UCSD-AML1 (cell line): ENCODE measurements around the gene GRID2.
A peak's percentile ranks its signal among the peaks of the same experiment; 100 is the strongest.

Source experiments
- DNase-seq: peaks from one replicate; lab custom pipeline; 2025; ENCODE audit not compliant: unreplicated experiment; lab: John Stamatoyannopoulos, UW

GRID2 gene

DNA sequence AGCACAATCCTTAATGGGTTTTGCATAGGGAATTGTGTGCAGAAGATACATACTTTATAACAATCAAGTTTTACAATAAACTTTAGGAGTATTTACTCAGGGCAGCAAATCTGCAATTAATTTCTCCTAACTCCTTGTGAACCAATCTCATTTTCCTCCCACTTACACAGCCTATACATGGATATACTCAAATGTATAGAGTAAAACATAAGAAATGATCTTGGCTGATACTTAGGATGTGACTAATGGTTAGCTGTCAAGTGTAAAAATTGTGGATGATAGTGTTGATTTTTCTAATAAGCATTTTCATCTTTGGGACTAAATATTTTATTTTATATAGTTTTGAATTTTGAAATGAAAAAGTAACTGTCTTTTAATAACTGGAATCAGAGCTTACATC is 759.6 kb downstream of the GRID2 start:
- no peak for DNase-seq

DNA sequence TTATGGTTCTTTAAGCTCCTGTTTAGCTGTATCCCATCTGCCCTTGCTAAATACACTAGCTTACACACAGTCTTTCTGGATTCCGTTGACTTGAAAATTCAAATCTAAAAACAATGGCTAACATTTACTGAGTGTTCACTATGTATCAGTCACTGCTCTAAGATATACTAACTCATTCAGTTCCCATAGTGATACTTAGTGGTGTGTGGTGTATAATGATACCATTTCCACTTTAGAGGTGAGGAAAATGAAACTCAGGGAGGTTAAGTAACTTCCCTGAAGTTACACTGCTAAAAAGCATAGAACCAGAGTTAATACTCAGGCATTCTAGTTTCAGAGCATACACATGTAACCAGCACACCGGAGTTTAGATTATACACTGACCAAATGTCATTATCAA is 762.0 kb downstream of the GRID2 start:
- DNase-seq = no peak

DNA sequence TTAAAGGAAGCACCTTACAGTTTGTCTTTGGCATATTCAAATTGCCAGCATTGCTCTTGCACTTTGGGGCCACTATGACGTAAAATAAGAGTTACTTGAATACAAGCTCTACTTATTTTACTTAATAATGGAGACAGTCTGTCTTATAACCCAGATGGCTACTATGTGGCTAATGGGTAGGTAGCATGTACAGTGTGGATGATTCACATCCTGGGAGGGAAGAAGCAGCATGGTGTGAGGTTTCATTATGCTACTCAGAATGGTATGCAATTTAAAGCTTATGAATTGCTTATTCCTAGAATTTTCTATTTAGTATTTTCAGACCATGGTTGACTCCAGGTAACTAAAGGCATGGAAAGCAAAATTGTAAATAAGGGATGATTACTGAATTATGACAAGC is 763.0 kb downstream of the GRID2 start:
- no peak for DNase-seq

DNA sequence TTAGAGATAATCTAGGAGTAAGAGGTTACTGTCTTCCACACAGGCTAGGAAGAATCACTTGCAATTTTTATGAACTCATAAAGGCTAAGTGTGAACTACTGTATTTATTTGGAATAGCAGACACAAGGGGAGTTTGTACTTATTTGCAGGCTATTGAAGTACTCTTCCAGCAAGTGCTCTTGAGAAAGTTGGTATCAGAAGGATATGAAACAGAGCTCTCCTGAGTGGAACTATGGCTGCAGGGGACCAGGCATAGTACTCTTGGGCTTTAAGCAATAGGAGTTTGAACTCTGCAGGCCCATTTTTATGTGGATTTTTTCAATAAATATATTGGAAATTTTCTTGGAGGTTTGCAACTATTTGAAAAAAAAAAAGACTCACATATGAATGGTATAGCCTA is 768.5 kb downstream of the GRID2 start:
- no peak for DNase-seq

DNA sequence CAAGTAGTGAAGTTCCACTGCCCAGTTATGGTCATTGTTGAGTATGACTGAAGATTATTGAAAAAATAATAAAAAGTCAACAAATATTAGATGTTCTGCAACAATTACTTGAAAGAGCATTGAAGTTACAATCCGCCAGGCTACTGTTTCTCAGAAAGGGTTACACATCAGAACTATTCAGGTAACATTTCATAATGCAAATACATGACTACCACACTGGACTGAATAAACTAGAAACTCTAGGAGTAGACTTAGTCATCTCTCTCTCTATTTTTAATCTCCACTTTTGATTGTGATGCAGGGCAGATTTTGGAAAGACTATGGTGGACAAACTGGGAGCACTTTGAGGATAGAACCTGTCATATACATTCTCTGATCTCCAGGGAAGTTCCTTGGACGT is 776.5 kb downstream of the GRID2 start:
- DNase-seq = no peak

DNA sequence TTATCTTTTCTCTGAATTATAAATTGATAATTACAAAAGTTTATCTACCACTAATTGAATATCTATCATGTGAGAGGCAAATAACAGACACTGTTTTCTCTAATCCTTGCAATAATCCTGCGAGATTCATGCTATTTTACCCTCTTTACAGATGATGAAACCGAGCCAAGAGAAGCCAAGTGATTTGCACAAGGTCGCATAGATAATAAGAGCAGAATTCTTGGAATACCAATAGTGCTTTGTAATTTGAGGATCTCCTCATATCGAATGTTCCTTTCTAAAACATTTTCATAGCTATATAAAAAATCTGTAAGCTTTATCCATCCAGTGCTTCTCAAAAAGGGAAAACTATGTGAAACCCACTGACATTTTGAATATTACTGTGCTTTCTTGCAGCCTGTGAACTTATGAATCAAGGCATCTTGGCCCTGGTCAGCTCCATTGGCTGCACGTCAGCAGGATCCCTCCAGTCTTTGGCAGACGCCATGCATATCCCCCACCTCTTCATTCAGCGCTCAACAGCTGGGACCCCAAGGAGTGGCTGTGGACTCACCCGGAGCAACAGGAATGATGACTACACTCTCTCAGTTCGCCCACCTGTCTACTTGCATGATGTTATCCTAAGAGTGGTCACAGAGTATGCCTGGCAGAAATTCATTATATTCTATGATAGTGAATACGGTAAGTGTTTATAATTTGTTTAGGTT is 781.0 kb downstream of the GRID2 start:
- no peak for DNase-seq

DNA sequence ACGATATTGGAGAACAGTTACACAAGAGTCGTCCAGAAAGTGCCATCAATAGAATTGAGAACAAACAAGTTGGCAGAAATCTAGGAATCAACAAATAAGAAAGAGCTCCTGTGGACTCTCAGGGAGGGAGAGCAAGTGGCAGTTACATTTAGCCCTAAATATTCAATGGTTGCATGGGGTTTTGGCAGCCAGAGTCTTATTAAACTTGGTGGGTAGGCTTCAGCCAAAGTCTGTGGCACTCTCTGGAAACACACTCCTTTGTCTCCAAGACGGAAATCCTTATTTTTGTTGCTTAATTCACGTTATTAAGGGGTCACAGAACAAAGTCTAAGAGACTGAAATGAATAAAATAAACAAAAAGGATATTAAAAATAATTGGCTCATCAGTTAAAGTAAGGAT is 782.6 kb downstream of the GRID2 start:
- no peak for DNase-seq

DNA sequence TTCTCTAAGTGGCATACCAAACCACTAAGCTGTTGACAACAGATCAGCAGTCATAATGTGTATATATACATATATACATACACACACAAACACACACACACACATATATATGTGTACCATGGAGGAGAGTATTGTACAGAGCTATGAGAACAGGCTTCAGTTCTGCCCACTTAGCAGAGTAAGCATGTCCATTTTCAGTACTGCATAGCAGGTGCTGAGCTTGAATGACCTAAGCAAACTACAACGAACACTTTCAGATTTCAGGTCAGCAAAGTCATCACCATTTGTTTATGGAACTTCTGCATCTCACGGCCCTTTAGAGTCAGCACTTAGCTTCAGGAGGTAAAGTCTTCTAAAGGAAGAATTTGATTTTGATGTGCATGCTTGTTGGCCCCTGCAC is 789.0 kb downstream of the GRID2 start:
- DNase-seq = no peak

- DNase-seq = peak; percentile 4
Measured at GRCh38 chr4:93103042-93103441, 799.3 kb downstream of the GRID2 start.

- DNase-seq = no peak
Measured at GRCh38 chr4:93116624-93117023, 812.9 kb downstream of the GRID2 start.

GRCh38 chr4:93127489-93127888 is 823.7 kb downstream of the GRID2 start:
- DNase-seq = no peak

DNA sequence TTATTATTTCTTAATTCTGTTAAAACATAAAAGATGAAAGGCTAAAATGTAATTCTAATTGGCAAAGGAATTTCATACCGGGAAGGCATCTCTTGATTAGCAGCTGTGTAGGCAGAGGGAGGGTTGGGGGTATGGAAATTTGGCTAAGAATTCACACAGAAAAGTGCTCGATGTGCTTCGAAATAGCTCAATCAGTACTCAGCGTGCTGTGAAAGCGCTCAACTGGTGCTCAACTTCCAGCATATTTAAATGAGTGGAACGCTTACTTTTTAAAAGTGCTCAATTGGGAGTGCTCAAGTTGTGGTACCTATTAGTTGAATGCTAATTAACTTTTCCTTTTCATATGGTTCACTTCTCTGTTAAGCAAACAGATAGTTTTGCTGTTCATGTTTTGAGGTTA is 828.9 kb downstream of the GRID2 start:
- DNase-seq = no peak

- DNase-seq = no peak
Measured at GRCh38 chr4:93139118-93139517, 835.4 kb downstream of the GRID2 start.

DNA sequence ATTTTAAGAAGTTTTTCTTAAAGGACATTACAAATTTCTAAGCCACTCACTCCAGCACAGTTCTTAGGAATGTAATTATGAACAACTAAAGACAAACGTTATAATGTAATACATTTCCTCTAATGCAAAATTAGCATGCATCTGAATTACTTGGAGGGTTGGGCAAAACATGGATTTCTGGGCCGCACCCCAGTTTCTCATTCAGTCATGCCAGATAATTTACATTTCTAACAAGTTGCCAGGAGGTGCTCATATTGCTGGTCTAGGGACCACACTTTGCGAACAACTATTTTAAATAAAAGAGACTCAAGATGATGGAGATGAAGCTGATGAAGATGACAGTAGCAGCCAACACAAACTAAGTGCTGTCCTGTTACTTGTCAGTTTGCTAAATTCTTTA is 840.1 kb downstream of the GRID2 start:
- no peak for DNase-seq

DNA sequence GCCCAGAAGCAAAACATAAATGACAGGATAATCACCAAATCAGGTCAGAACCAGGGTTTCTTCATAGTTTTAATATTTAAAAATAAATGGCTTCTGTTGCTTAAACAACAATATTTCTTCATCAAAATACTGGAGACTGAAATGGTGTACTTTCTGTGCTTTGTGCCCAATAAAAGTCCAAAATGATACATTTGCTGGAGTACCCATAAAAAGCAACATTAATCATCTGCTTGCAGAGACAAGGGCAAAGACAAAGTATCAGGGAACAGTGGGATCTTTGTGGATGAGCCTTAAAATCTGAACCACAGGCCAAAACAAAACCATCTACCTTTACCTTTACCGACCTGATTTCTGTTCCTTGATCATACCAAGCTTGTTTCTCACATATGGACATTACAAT is 840.9 kb downstream of the GRID2 start:
- DNase-seq = no peak

DNA sequence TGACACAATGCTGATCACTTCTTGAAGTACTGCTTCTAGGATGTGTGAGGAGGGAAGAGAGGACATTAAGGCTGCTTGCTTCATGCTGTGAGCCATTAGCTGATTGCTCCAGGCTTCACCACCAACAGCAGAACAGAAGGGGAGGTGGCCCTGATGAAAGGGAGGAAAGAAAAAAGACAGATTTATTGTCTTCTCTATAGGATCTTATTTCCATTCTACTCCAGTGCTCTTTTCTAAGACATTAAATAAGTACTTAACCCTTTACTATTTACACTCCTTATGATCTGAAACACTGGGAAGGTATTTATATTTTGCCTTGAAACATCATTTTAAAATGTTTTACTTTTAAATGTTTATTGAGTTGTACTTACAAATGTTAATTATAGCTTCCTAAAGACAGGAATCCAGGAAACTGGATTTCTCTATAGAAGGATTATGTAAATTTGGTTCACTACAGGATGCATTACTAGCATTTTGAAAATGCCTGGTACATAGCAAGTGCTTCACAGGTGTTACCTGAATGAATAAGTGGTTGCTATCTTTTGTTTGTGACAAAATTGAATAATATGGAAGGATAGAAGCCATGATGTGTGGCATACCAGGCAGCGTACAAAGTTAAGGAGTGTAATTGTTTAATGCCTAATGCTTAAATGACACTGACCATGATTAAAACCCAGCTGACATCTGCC is 843.9 kb downstream of the GRID2 start:
- no peak for DNase-seq

- DNase-seq = no peak
Measured at GRCh38 chr4:93152491-93152890, 848.7 kb downstream of the GRID2 start.

- no peak for DNase-seq
Measured at GRCh38 chr4:93157986-93158385, 854.2 kb downstream of the GRID2 start.

GRCh38 chr4:93168053-93168452 is 864.3 kb downstream of the GRID2 start:
- DNase-seq = no peak

DNA sequence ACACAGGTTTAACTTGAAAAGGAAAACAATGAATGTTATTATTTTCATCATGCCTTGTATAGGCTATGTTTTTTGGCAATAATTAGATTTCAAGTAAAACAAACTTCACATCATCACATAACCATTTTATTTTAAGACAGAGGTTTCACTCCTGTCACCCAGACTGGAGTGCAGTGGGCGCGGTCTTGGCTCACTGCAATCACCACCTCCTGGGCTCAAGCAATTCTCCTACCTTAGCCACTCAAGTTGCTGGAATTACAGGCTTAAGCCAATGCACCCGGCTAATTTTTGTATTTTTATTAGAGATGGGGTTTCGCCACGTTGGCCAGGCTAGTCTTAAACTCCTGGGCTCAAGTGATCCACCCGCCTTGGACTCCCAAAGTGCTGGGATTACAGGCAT is 866.2 kb downstream of the GRID2 start:
- no peak for DNase-seq

- DNase-seq = no peak
Measured at GRCh38 chr4:93174598-93174997, 870.8 kb downstream of the GRID2 start.

GRCh38 chr4:93178279-93178678 is 874.5 kb downstream of the GRID2 start:
- DNase-seq = no peak

GRCh38 chr4:93179044-93179443 is 875.3 kb downstream of the GRID2 start:
- no peak for DNase-seq
